K562 (cell line): Measurements from ENCODE around the gene CRHR1. TPM values are rescaled to one million over a fixed set of nuclear protein-coding genes. Genes with fewer than 3 reads are reported as not detected.

ENCODE experiments used
- ATAC-seq: fragments of 200-7000 bp; cut with Tn5 transposase; 3 replicates; pipeline ENCODE4 v1.9.1; 2020; ENCODE audit warnings: moderate library complexity
- BruUV-seq: library from RNA; stranded (reverse); fragments of 400-500 nt; replicated peaks from 2 replicates; lab custom pipeline; 2021; lab: Mats Ljungman, UMichigan
- CTCF ChIA-PET: fragments of 300-600 bp; formaldehyde crosslinking; extraction: SDS; loops from one replicate; lab custom pipeline; 2021; ENCODE audit warnings: low intra/inter-chr PET ratio; lab: Yijun Ruan, JAX
- POLR2A ChIA-PET: fragments of 300-600, 350-650 bp; sonication (Branson Sonifier 250); formaldehyde crosslinking; extraction: SDS; loops from one replicate; lab custom pipeline; 2021; ENCODE audit warnings: antibody characterized with exemption, inconsistent platforms; lab: Yijun Ruan, JAX
- DNase-seq, 4 experiments: peaks; one replicate each; pipeline versions ENCODE4 v3.0.0 to v3.0.0-alpha.2; 2011 to 2018; ENCODE audit warnings: low spot score in 3 of 4, mixed read lengths in 3 of 4; ENCODE audit errors: extremely low read depth in 1 of 4
- FAIRE-seq: peaks from 2 replicates; lab custom pipeline; 2011; peaks lifted over from hg19 to GRCh38; lab: Jason Lieb, UNC
- H2AFZ ChIP-seq: 2 replicates; pipeline ENCODE4 v1.6.0; 2011; ENCODE audit warnings: low read depth, low read length, control low read depth, inconsistent platforms
- H3K27ac ChIP-seq: fragments of 200-600 bp; 3 replicates; pipeline ENCODE4 v1.8.0; 2011; ENCODE audit warnings: low read depth, mild to moderate bottlenecking, control low read depth, inconsistent platforms, low read length, moderate library complexity, mixed read lengths; ENCODE audit errors: extremely low read depth
- H3K27me3 ChIP-seq, 2 experiments: fragments of 300-600 bp in 1 of 2; 2 replicates in 1 of 2; 3 replicates in 1 of 2; pipeline versions ENCODE4 v1.6.0 to v1.8.0; 2011; ENCODE audit warnings: inconsistent platforms in 2 of 2, low read length in 2 of 2, mild to moderate bottlenecking in 1 of 2, mixed read lengths in 1 of 2, moderate library complexity in 1 of 2; ENCODE audit not compliant: control insufficient read depth in 2 of 2, insufficient read depth in 2 of 2
- H3K36me3 ChIP-seq: fragments of 300-600 bp; 3 replicates; pipeline ENCODE4 v1.8.0; 2011; ENCODE audit warnings: mild to moderate bottlenecking, low read length, inconsistent platforms; ENCODE audit not compliant: control insufficient read depth, insufficient read depth
- H3K4me1 ChIP-seq, 2 experiments: fragments of 200-600 bp in 1 of 2; replicated peaks in 1 of 2; 2 replicates in 1 of 2; 3 replicates in 1 of 2; pipeline versions ENCODE4 v1.5.1 to v1.8.0; 2011; ENCODE audit warnings: inconsistent platforms in 2 of 2, low read length in 2 of 2, mild to moderate bottlenecking in 1 of 2, mixed read lengths in 1 of 2, moderate library complexity in 1 of 2; ENCODE audit not compliant: control insufficient read depth in 2 of 2, insufficient read depth in 2 of 2
- H3K4me2 ChIP-seq: 2 replicates; pipeline ENCODE4 v1.6.1; 2011; ENCODE audit warnings: low read length, control low read depth, inconsistent platforms, mixed read lengths; ENCODE audit not compliant: insufficient read depth
- H3K4me3 ChIP-seq: fragments of 200-600 bp; sonication (generic), shearing (Covaris generic); 2 replicates; pipeline ENCODE4 v1.5.1; 2016; ENCODE audit warnings: control low read depth, inconsistent platforms
- H3K79me2 ChIP-seq: fragments of 200-600 bp; 3 replicates; pipeline ENCODE4 v1.8.0; 2011; ENCODE audit warnings: low read length, inconsistent platforms; ENCODE audit not compliant: control insufficient read depth, insufficient read depth
- H3K9ac ChIP-seq, 2 experiments: 2 replicates each; pipeline versions ENCODE4 v1.6.0 to v1.6.1; 2011; ENCODE audit warnings: low read depth in 2 of 2, low read length in 2 of 2, control low read depth in 1 of 2, inconsistent platforms in 1 of 2, mild to moderate bottlenecking in 1 of 2, mixed read lengths in 1 of 2; ENCODE audit not compliant: insufficient read depth in 1 of 2
- H3K9me1 ChIP-seq: one replicate; pipeline ENCODE4 v1.6.0; 2011; ENCODE audit warnings: inconsistent platforms, mild to moderate bottlenecking, low read length, moderate library complexity; ENCODE audit not compliant: control insufficient read depth, insufficient read depth
- H3K9me3 ChIP-seq: replicated peaks from 2 replicates; pipeline ENCODE4 v1.5.1; 2011; ENCODE audit warnings: low read depth, low read length, inconsistent platforms; ENCODE audit not compliant: control insufficient read depth, insufficient read depth
- H4K20me1 ChIP-seq: replicated peaks from 2 replicates; pipeline ENCODE4 v1.6.1; 2011; ENCODE audit warnings: low read length, inconsistent platforms, mixed read lengths; ENCODE audit not compliant: control insufficient read depth, insufficient read depth
- ASH1L ChIP-seq: fragments of 450-650 bp; IDR thresholded peaks from 2 replicates; pipeline ENCODE4 v1.6.1; 2018; ENCODE audit warnings: borderline replicate concordance, mild to moderate bottlenecking, low read depth; ENCODE audit not compliant: partially characterized antibody
- BRD4 ChIP-seq: fragments of 200-600 bp; sonication (generic); IDR thresholded peaks from 2 replicates; pipeline ENCODE4 v1.6.1; 2017; ENCODE audit warnings: inconsistent platforms
- FOS ChIP-seq: IDR thresholded peaks from 3 replicates; pipeline ENCODE4 v1.6.1; 2011; ENCODE audit not compliant: insufficient read length; ENCODE audit errors: extremely low read depth
- NRF1 ChIP-seq, 2 experiments: fragments of 450-650 bp; IDR thresholded peaks in 1 of 2; conservative IDR thresholded peaks in 1 of 2; 2 replicates each; pipeline ENCODE4 v1.6.1; 2014; ENCODE audit warnings: mild to moderate bottlenecking in 2 of 2
- PTTG1 ChIP-seq: fragments of 450-650 bp; IDR thresholded peaks from 2 replicates; pipeline ENCODE4 v1.6.1; 2016; ENCODE audit warnings: low read depth, mild to moderate bottlenecking, missing genetic modification characterization, missing compliant biosample characterization
- SPI1 ChIP-seq: IDR thresholded peaks from 2 replicates; pipeline ENCODE4 v1.6.1; 2011; ENCODE audit warnings: low read depth, low read length, control low read depth, borderline replicate concordance
- ZC3H4 ChIP-seq: sonication (generic); formaldehyde crosslinking; IDR thresholded peaks from 2 replicates; pipeline ENCODE4 v1.9.0; 2021; ENCODE audit warnings: missing genetic modification reagents, borderline replicate concordance
- WGBS: fragments of 100-300 bp; shearing (Covaris generic); methylation state at CpG from one replicate; pipeline ENCODE4 v1.1.6; 2016; ENCODE audit warnings: low coverage, mixed read lengths; ENCODE audit not compliant: insufficient coverage; ENCODE audit errors: missing lambda C conversion rate; 5-methylcytosine and 5-hydroxymethylcytosine counted together
- in situ Hi-C: fragments of 300-500 bp; cut with MboI; formaldehyde crosslinking; loops from 4 replicates; pipeline ENCODE4 v1.15.0; 2018; ENCODE audit warnings: inconsistent platforms, mixed read lengths
- intact Hi-C: fragments of 100-400 bp; cut with micrococcal nuclease; formaldehyde crosslinking; loops from 2 replicates; pipeline ENCODE4 v1.14.2; 2022
- polyA plus RNA-seq, 8 experiments: library from polyadenylated mRNA; depleted of rRNA in 4 of 8; stranded (reverse) in 5 of 8; unstranded in 3 of 8; fragments of >200 nt; fragmentation: Nextera tagmentation in 2 of 8; fragmentation: Illumina TruSeq in 1 of 8; extraction: Ambion mirVana in 2 of 8; extraction: Trizol in 1 of 8; gene quantifications; 2 replicates each; pipeline versions ENCODE4 v1.2.1 to v1.2.3, GENCODE V29; 2011 to 2014; ENCODE audit warnings: inconsistent platforms in 1 of 8, missing spikeins in 1 of 8
- total RNA-seq, 7 experiments: library from RNA; depleted of rRNA in 6 of 7; stranded (reverse); fragments of >200 nt in 6 of 7; fragmentation: Illumina TruSeq in 2 of 7; extraction: Trizol in 2 of 7; gene quantifications; 2 replicates each; pipeline versions ENCODE4 v1.2.1 to v1.2.3, GENCODE V29; 2011 to 2021; ENCODE audit warnings: low replicate concordance in 1 of 7
- TF ChIP-seq, protein P1 (sequence below), 2 experiments: IDR thresholded peaks; 2 replicates each; pipeline ENCODE4 v1.6.1; 2012; ENCODE audit warnings: improper control_type of control experiment in 2 of 2, low read depth in 2 of 2, low read length in 2 of 2, borderline replicate concordance in 1 of 2
- TF ChIP-seq, protein P2 (sequence below): fragments of 450-650 bp; IDR thresholded peaks from 2 replicates; pipeline ENCODE4 v1.7.1; 2018; ENCODE audit warnings: mild to moderate bottlenecking, low read depth; ENCODE audit not compliant: partially characterized antibody
- TF ChIP-seq, protein P3 (sequence below): sonication (generic); formaldehyde crosslinking; IDR thresholded peaks from 2 replicates; pipeline ENCODE4 v1.8.1; 2022; ENCODE audit warnings: missing genetic modification reagents
- TF ChIP-seq, protein P4 (sequence below), 3 experiments: IDR thresholded peaks in 2 of 3; conservative IDR thresholded peaks in 1 of 3; 2 replicates each; pipeline ENCODE4 v1.5.1; 2011 to 2012; ENCODE audit warnings: low read length in 3 of 3, mild to moderate bottlenecking in 3 of 3, control low read depth in 2 of 3, improper control_type of control experiment in 1 of 3, inconsistent platforms in 1 of 3, low read depth in 1 of 3, mixed read lengths in 1 of 3, moderate library complexity in 1 of 3; ENCODE audit not compliant: insufficient read depth in 2 of 3

The CRHR1 gene
- total and polyA plus RNA-seq, 9 of the 15 experiments (the other 6 are each of a cell fraction or from before 2014, with no cell fraction given), result 0.05 TPM; not detected in 8

DNA sequence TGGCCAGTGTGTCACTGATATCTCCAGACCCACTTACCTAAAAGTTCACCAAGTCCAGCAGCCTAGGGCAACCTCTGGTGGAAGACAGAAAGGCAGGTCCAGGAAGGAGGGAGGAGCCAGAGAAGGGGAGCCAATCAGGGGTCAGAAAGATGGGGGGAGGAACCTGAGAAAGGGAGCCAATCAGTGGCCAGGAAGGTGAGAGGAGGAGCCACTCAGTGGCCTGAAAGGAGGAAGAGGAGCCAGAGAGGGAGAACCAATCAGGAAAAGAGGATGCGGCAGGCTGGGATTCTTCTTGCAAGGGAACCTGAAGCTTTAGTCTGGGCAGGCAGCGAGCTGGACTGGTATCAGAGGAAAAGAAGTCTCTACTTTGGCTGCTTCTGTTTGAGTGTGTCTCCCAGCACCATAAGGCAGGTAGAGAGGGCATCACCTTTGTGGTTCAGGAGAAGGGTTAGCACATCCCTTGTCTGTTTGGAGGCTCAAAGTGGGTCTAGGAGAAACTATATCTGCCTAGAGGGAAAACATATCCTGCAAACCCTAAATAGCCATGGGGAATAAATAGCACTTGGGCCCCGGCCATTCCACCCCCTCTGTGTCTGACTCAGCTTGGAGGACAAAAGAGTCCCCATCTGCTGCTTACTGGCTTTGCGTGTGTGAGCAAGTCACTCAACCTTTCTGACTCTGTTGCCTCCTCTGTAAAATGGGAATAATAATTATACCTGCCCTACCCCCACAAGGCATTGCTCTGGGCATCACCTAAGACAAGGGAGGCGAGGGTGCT is 43.4 kb upstream of the CRHR1 start:
- DNase-seq (peak; percentile 72 to 93 (median 93)), ATAC-seq (peak; percentile 100), FAIRE-seq (peak; percentile 96)
- BruUV-seq, result no TSS peak
- intact Hi-C loops (no loop called here), in situ Hi-C loops (no loop called here)
- H3K79me2 ChIP-seq, result no peaks in the 10 kb centered on the region
- H3K9me3 ChIP-seq, result no peaks in the 10 kb centered on the region
- H3K4me1 ChIP-seq, result no peaks in the 10 kb centered on the region
- ChIA-PET POLR2A (no interaction called here), CTCF (no interaction called here)
- H3K4me3 ChIP-seq, result no peak overlapping the region
- H2AFZ ChIP-seq, result peak overlapping the region; percentile 52; the same call in 1 of the 2 replicates
- H3K27me3 ChIP-seq, result peaks cover 0 to 20% of the 10 kb centered on the region in 2 experiments; a peak in 3 of 5 replicates
- no peak overlapping the region for H3K27ac ChIP-seq
- 7% methylated on average over 5 of the region's 5 CpGs for WGBS
- H4K20me1 ChIP-seq, result no peaks in the 10 kb centered on the region
- peaks cover 3% of the 10 kb centered on the region for H3K9me1 ChIP-seq
- H3K4me2 ChIP-seq, result no peak overlapping the region
- H3K36me3 ChIP-seq, result no peaks in the 10 kb centered on the region
- H3K9ac ChIP-seq, result no peak overlapping the region
- peak; percentile 20; the same call in 1 of the 2 replicates for TF ChIP-seq SPI1
- TF ChIP-seq ZC3H4 (CRISPR knock-in tag), result no peak
- TF ChIP-seq, protein P1, sequence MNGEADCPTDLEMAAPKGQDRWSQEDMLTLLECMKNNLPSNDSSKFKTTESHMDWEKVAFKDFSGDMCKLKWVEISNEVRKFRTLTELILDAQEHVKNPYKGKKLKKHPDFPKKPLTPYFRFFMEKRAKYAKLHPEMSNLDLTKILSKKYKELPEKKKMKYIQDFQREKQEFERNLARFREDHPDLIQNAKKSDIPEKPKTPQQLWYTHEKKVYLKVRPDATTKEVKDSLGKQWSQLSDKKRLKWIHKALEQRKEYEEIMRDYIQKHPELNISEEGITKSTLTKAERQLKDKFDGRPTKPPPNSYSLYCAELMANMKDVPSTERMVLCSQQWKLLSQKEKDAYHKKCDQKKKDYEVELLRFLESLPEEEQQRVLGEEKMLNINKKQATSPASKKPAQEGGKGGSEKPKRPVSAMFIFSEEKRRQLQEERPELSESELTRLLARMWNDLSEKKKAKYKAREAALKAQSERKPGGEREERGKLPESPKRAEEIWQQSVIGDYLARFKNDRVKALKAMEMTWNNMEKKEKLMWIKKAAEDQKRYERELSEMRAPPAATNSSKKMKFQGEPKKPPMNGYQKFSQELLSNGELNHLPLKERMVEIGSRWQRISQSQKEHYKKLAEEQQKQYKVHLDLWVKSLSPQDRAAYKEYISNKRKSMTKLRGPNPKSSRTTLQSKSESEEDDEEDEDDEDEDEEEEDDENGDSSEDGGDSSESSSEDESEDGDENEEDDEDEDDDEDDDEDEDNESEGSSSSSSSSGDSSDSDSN (IDR thresholded peaks at IDR 0.05; ENCODE audit: borderline replicate concordance in 1 of 2, low read depth in 2 of 2, low read length in 2 of 2), result no peak
- TF ChIP-seq, protein P2, sequence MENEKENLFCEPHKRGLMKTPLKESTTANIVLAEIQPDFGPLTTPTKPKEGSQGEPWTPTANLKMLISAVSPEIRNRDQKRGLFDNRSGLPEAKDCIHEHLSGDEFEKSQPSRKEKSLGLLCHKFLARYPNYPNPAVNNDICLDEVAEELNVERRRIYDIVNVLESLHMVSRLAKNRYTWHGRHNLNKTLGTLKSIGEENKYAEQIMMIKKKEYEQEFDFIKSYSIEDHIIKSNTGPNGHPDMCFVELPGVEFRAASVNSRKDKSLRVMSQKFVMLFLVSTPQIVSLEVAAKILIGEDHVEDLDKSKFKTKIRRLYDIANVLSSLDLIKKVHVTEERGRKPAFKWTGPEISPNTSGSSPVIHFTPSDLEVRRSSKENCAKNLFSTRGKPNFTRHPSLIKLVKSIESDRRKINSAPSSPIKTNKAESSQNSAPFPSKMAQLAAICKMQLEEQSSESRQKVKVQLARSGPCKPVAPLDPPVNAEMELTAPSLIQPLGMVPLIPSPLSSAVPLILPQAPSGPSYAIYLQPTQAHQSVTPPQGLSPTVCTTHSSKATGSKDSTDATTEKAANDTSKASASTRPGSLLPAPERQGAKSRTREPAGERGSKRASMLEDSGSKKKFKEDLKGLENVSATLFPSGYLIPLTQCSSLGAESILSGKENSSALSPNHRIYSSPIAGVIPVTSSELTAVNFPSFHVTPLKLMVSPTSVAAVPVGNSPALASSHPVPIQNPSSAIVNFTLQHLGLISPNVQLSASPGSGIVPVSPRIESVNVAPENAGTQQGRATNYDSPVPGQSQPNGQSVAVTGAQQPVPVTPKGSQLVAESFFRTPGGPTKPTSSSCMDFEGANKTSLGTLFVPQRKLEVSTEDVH, result no peak
- peak; percentile 72 for TF ChIP-seq ASH1L
- TF ChIP-seq NRF1 (conservative IDR thresholded peaks at IDR 0.05 in 1 of 2, IDR thresholded peaks at IDR 0.05 in 1 of 2), result 0 out of 4 replicates have a peak, but pooled peaks of 1 of the 2 experiments have one; percentile 16
- TF ChIP-seq PTTG1 (tag), result no peak
- TF ChIP-seq, protein P3, sequence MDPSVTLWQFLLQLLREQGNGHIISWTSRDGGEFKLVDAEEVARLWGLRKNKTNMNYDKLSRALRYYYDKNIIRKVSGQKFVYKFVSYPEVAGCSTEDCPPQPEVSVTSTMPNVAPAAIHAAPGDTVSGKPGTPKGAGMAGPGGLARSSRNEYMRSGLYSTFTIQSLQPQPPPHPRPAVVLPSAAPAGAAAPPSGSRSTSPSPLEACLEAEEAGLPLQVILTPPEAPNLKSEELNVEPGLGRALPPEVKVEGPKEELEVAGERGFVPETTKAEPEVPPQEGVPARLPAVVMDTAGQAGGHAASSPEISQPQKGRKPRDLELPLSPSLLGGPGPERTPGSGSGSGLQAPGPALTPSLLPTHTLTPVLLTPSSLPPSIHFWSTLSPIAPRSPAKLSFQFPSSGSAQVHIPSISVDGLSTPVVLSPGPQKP (CRISPR knock-in tag), result no peak
- no peak for TF ChIP-seq BRD4
- TF ChIP-seq FOS, result peak; percentile 72
- TF ChIP-seq, protein P4, sequence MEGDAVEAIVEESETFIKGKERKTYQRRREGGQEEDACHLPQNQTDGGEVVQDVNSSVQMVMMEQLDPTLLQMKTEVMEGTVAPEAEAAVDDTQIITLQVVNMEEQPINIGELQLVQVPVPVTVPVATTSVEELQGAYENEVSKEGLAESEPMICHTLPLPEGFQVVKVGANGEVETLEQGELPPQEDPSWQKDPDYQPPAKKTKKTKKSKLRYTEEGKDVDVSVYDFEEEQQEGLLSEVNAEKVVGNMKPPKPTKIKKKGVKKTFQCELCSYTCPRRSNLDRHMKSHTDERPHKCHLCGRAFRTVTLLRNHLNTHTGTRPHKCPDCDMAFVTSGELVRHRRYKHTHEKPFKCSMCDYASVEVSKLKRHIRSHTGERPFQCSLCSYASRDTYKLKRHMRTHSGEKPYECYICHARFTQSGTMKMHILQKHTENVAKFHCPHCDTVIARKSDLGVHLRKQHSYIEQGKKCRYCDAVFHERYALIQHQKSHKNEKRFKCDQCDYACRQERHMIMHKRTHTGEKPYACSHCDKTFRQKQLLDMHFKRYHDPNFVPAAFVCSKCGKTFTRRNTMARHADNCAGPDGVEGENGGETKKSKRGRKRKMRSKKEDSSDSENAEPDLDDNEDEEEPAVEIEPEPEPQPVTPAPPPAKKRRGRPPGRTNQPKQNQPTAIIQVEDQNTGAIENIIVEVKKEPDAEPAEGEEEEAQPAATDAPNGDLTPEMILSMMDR (IDR thresholded peaks at IDR 0.05 in 2 of 3, conservative IDR thresholded peaks at IDR 0.05 in 1 of 3; ENCODE audit: insufficient read depth in 2 of 3, low read depth in 1 of 3, low read length in 3 of 3), result peak in 2 of 3 experiments; percentile 13 to 26; a peak in 2 of 6 replicates
